Measurements from ENCODE around the gene TRPV3.

GRCh38 chr17:3529817-3530741, 27.5 kb downstream of the TRPV3 start:
- TF ChIP-seq IRF1 (CRISPR knock-in tag; IDR thresholded peaks at IDR 0.05; ENCODE audit: low read depth), result no peak
- no peak for TF ChIP-seq NBN (conservative IDR thresholded peaks at IDR 0.05)
- TF ChIP-seq ISX (CRISPR knock-in tag; conservative IDR thresholded peaks at IDR 0.05), result no peak
- TF ChIP-seq CTCF (CRISPR knock-in tag; IDR thresholded peaks at IDR 0.05), result no peak
- TF ChIP-seq SMARCC2 (IDR thresholded peaks at IDR 0.05), result no peak
